HG02884 (cell line): ENCODE results near the gene HYAL1.
"Not testable (repeated sequence)": the region's sequence is repeated elsewhere in the genome, so short reads cannot be mapped to it uniquely, and the experiment has no call there.

ENCODE experiments used
- ATAC-seq: cut with Tn5 transposase; IDR thresholded peaks from one replicate; pipeline ENCODE4 v1.9.1; 2021; ENCODE audit warnings: mild to moderate bottlenecking, moderate library complexity; ENCODE audit not compliant: unreplicated experiment

The HYAL1 gene

DNA sequence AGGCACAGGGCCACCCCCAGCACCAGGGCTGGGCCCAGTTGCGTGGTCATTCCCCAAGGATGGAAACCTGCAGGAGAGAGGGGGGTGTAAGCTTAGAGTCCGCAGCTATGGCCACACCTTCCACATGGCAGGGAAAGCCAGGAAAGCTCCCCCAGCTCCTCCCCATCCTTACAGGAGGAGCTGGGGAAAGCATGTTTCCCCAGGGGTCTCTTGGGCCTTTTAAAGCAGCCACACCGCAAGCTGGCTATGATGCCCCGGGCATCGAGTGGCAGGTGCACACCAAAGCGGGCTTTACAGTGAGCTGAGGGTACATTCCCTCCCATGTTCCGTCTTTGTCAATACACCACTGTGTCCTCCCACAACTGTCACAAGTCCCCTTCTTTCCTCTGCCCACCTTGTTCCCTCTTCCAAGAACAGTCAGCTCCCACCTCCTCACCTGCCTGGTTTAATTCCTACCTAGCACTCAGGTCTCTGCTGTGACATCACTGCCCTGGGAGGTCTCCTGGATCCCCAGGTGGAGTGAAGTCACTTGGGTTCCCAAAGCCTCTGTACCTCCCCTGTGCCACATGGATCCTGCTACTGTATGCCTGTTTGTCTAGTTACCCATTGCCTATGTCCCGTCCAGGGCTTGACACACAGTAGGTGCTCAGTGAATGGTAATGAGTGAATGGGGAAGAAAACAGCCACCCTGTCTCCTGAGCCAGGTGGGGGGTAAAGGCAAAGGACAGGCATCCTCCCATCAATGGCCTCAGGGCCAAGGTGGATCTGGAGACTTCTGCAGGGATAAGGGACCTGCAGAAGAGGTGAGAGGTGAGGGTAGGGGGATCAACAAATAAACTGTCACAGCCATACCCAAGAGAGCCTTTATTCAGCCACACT lies 7.6 kb downstream of the HYAL1 start:
- no peak for ATAC-seq

GRCh38 chr3:50294492-50295403 lies 8.6 kb downstream of the HYAL1 start:
- no peak for ATAC-seq

- no peak for ATAC-seq
These were observed 9.3 kb downstream of the HYAL1 start for GRCh38 chr3:50294089-50294488.

DNA sequence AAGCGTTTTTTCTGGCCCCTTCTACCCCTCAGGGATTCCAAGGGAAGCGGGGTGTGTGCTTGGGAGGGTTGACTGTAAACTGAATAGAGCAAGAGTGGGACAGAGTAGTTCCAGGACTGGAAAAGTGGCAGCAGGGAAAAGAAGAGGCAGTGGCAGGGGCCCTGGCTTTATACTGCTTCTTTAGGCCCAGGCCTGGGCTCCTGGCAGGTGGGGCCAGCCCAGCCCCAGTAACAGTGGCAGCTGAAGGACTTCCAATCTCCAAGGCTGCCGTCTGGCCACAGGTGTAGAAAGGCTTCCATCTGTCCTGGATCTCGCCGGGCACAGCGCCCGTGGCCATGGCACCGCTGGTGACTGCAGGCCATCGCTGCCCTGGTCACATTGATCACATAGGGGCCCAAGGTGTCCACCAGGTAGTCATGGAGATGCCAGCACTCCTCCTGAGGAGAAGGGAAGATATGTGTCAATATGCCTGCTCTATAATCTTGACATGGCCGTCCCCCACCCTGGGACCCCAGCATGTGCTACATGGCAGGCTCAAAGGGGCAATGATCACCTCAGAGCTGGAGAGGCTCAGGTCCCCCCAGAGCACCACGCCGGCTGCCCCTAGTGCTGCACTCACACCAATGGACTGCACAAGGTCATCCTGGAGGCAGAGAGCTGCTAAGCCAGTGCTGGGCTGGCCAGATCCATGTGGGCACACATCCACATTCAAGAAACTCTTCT lies 10.1 kb downstream of the HYAL1 start:
- ATAC-seq = no peak

- ATAC-seq = peak; percentile 95
These were observed 11.0 kb downstream of the HYAL1 start, which contains the start of gene IFRD2 for GRCh38 chr3:50292159-50293078. IFRD2 (minus strand) TSS chr3:50292429; CDS start chr3:50292274, 155 bp downstream.

- no peak for ATAC-seq
These were observed 13.2 kb downstream of the HYAL1 start for GRCh38 chr3:50290161-50290641.

- no peak for ATAC-seq
These were observed 14.2 kb downstream of the HYAL1 start for GRCh38 chr3:50289130-50289529.

DNA sequence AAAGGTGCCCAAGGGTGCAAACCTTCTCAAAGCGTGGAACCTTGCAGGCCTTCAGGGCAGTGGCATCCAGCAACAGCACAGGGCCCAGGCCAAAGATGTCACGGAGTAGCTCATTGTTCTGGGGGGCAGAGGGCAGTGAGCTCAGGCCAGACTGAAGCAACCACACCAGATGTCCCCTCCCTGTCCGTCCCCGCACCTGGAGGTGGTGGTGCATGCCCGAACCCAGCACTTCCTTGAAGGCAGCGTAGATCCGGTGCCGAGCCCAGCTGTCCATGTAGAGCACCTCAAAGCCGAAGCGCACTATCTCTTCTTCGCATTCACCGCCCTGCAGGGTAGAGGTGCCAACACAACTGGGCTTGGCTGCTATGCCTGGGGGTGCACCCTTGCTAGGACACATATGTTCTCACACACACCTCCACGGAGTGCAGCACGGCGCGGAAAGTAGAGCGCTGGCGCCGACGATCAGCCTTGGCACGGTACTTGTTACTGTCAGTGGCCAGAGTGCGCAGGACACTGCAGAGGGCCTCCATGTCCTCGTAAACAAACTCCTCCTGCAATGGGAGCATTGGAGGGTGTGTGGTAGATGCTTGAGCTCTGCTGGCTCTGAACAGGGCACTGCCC lies 14.9 kb downstream of the HYAL1 start:
- no peak for ATAC-seq

GRCh38 chr3:50287262-50287661 lies 16.1 kb downstream of the HYAL1 start:
- no peak for ATAC-seq

- ATAC-seq = no peak
These were observed 16.8 kb downstream of the HYAL1 start for GRCh38 chr3:50286322-50287227.

- ATAC-seq = not testable (repeated sequence)
These were observed 19.3 kb downstream of the HYAL1 start for GRCh38 chr3:50284121-50284520.

- ATAC-seq = no peak
These were observed 23.9 kb downstream of the HYAL1 start for GRCh38 chr3:50279255-50280016.

DNA sequence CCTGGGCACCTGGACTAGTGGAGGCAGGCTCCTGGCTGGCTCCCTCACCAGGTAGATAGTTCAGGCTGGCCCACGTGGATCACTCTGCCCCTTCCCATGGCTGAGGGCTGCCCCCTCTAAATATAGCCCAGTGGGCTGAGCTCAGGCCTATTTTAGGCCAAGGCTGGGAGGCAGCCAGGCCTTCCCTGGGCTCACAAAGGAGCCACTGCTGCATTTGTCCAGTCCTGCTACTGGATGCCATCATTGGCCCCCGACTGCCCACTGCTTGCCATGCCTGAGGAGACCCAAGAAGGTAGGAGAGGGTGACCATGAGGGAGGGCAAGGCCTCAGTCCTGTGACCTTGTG lies 24.5 kb downstream of the HYAL1 start, which contains the start of gene LSMEM2:
Gene LSMEM2, plus strand, starts transcription at position 208 of the 345 bp plus-strand sequence. Its CDS starts 27 bp downstream, at position 235.
- no peak for ATAC-seq

DNA sequence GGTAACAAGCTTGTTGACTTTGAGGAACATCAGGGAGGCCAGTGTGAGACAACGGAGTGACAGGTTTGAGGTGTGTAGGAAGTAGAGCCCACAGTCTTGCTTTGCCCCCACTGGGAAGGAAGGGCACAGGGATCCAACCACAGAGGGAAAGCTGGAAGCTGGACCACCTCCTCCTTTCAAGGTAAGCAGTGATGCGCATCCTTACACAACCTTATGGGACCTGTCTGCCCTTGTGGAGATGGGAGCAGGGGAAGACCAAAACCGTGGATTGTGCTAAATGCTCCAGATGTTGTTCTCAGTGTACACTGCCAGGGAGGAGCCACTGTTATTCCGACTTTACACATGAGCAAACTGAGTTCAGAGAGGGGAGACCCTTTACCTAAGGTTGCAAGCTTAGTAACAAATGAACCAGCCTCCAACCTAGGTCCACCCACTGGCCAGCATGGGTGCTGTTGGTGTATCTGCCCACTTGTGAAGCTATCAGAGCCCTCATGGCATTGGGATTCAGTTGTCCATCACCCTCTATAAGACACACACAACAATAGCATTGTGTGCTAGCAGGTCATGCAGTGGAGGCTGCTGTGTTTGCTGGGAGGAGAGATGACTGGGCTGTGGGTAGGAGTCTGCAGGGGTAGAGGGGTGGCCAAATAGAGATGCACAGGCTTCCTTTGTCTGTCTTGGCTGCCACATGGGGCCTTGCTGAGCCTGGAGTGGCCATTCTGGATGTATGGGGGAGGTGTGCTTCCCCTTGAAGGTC lies 25.1 kb downstream of the HYAL1 start:
- ATAC-seq = no peak

GRCh38 chr3:50276762-50277101 lies 26.6 kb downstream of the HYAL1 start:
- no peak for ATAC-seq

DNA sequence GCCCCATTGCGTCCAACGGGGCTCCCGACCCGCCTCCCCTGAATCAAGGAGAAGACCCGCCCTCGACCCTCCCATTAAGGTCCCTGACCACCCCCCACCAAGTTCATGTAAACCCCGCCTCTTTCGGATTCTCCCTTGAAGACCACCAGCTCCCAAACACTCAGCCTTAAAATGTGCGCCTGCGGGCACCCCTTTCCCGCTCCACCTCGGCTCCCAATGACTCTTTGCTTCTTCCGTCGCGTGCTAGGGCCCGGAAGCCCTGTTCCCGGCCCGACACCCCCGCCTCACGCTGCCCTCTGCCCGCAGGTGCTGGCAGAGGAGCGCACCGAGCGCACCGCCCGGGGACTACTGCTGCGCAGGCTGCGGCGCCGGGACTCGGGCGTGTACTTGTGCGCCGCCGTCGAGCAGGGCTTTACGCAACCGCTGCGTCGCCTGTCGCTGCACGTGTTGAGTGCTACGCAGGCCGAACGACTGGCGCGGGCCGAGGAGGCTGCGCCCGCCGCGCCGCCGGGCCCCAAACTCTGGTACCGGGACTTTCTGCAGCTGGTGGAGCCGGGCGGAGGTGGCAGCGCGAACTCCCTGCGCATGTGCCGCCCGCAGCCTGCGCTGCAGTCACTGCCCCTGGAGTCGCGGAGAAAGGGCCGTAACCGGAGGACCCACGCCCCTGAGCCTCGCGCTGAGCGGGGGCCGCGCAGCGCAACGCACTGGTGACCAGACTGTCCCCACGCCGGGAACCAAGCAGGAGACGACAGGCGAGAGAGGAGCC lies 27.2 kb downstream of the HYAL1 start:
- no peak for ATAC-seq
